Activated CD8-positive, alpha-beta memory T cell treated with anti-CD3 and anti-CD28 coated beads, Interleukin-2, amount 10 ng/mL, durations not matched to agents 7 days and 5 days (primary cell): ENCODE data around the gene RALY. TPM values are rescaled to one million over a fixed set of nuclear protein-coding genes. Genes with fewer than 3 reads are reported as not detected.

Experiments used
- ATAC-seq: fragments of 150-1000 bp; cut with Tn5 transposase; one replicate; pipeline ENCODE4 v1.10.0; 2021; ENCODE audit warnings: moderate library complexity
- CTCF ChIA-PET: fragments of 350-600 bp; sonication (Branson Sonifier 250); formaldehyde crosslinking; loops from one replicate; lab custom pipeline; 2021; ENCODE audit warnings: antibody characterized with exemption; lab: Charles Lee
- DNase-seq: peaks from one replicate; pipeline ENCODE4 v3.0.0-alpha.2; 2020
- H3K27ac Mint-ChIP-seq: one replicate; pipeline ENCODE4 v1.8.0; 2021; ENCODE audit warnings: mild to moderate bottlenecking, mixed read lengths
- H3K27me3 Mint-ChIP-seq: one replicate; pipeline ENCODE4 v1.8.0; 2021; ENCODE audit warnings: mixed read lengths
- H3K36me3 Mint-ChIP-seq: one replicate; pipeline ENCODE4 v1.8.0; 2021; ENCODE audit warnings: mild to moderate bottlenecking, mixed read lengths
- H3K4me1 Mint-ChIP-seq: one replicate; pipeline ENCODE4 v1.8.0; 2021; ENCODE audit warnings: mixed read lengths
- H3K4me3 Mint-ChIP-seq: one replicate; pipeline ENCODE4 v1.8.0; 2021; ENCODE audit warnings: mild to moderate bottlenecking, moderate library complexity, mixed read lengths
- H3K9me3 Mint-ChIP-seq: one replicate; pipeline ENCODE4 v1.8.0; 2022; ENCODE audit warnings: low read depth, mixed read lengths
- total RNA-seq, 2 experiments: library from RNA; stranded (reverse); gene quantifications; one replicate each; pipeline ENCODE4 v1.2.3, GENCODE V29; 2021

The RALY gene
- 100 to 1,000 TPM; 177 to 221 TPM for total RNA-seq

GRCh38 chr20:33993576-33994221, at the start of gene RALY:
Gene RALY (plus strand): TSS chr20:33993911. CDS start chr20:34072075, 78,164 bp downstream.
- H3K9me3 Mint-ChIP-seq, result no peaks in the 10 kb centered on the region
- peak within 1 kb of the TSS; percentile 98 for H3K27ac Mint-ChIP-seq
- H3K4me1 Mint-ChIP-seq, result peaks cover 59% of the 10 kb centered on the region
- DNase-seq, result peak; percentile 97
- peak; percentile 77 for ATAC-seq
- H3K36me3 Mint-ChIP-seq, result peaks cover 34% of the 10 kb centered on the region
- H3K4me3 Mint-ChIP-seq, result peak within 1 kb of the TSS; percentile 98
- CTCF ChIA-PET, result interaction anchor here (1.0 to 3.0 kb wide), 6 partner anchors 28 to 182 kb away, joined by 3 to 8 read pairs (median 4); partner anchors contain the start of gene EIF2S2
- no peaks in the 10 kb centered on the region for H3K27me3 Mint-ChIP-seq

GRCh38 chr20:33944914-33945313, 48.8 kb upstream of the RALY start:
- Mint-ChIP-seq H3K9me3 (peaks cover 7% of the 10 kb centered on the region), H3K4me3 (no peak overlapping the region), H3K27ac (no peak overlapping the region), H3K27me3 (no peaks in the 10 kb centered on the region), H3K36me3 (peaks cover 3% of the 10 kb centered on the region), H3K4me1 (no peaks in the 10 kb centered on the region)
- no peak for DNase-seq
- CTCF ChIA-PET, result no interaction called here
- ATAC-seq, result no peak

- no peak for ATAC-seq
- CTCF ChIA-PET, result interaction anchor here (1.3 kb wide), 1 partner anchor 123 kb away, joined by 3 read pairs; no protein-coding TSS in a partner anchor
- peaks cover 7% of the 10 kb centered on the region for H3K9me3 Mint-ChIP-seq
These were observed 48.2 kb upstream of the RALY start for GRCh38 chr20:33945391-33946081.

GRCh38 chr20:33947709-33948295, 45.9 kb upstream of the RALY start:
- Mint-ChIP-seq H3K9me3 (peaks cover 7% of the 10 kb centered on the region), H3K4me3 (no peak overlapping the region)
- CTCF ChIA-PET, result no interaction called here

More at GRCh38 chr20:33945391-33946081, 48.2 kb upstream of the RALY start:
- Mint-ChIP-seq H3K4me1 (no peaks in the 10 kb centered on the region), H3K36me3 (peaks cover 3% of the 10 kb centered on the region), H3K27me3 (no peaks in the 10 kb centered on the region), H3K27ac (no peak overlapping the region), H3K4me3 (no peak overlapping the region)
- no peak for DNase-seq

GRCh38 chr20:33948480-33948879, 45.2 kb upstream of the RALY start:
- H3K27ac Mint-ChIP-seq, result no peak overlapping the region
- H3K36me3 Mint-ChIP-seq, result peaks cover 3% of the 10 kb centered on the region
- H3K9me3 Mint-ChIP-seq, result peaks cover 7% of the 10 kb centered on the region
- H3K4me3 Mint-ChIP-seq, result no peak overlapping the region
- ATAC-seq, result no peak
- CTCF ChIA-PET, result no interaction called here
- no peaks in the 10 kb centered on the region for H3K4me1 Mint-ChIP-seq
- no peak for DNase-seq
- H3K27me3 Mint-ChIP-seq, result peaks cover 10% of the 10 kb centered on the region

More at GRCh38 chr20:33947709-33948295, 45.9 kb upstream of the RALY start:
- DNase-seq, result peak; percentile 60
- ATAC-seq, result peak; percentile 36
- Mint-ChIP-seq H3K27me3 (peaks cover 8% of the 10 kb centered on the region), H3K36me3 (peaks cover 3% of the 10 kb centered on the region), H3K4me1 (no peaks in the 10 kb centered on the region), H3K27ac (no peak overlapping the region)

- H3K36me3 Mint-ChIP-seq, result peaks cover 3% of the 10 kb centered on the region
- ATAC-seq (no peak), DNase-seq (no peak)
- no peak overlapping the region for H3K27ac Mint-ChIP-seq
- no peak overlapping the region for H3K4me3 Mint-ChIP-seq
- H3K9me3 Mint-ChIP-seq, result peaks cover 7% of the 10 kb centered on the region
- H3K27me3 Mint-ChIP-seq, result peaks cover 10% of the 10 kb centered on the region
- no peaks in the 10 kb centered on the region for H3K4me1 Mint-ChIP-seq
- CTCF ChIA-PET, result interaction anchor here (0.7 to 0.9 kb wide), 3 partner anchors 18 to 88 kb away, joined by 3 to 4 read pairs (median 3); no protein-coding TSS in a partner anchor
These were observed 42.5 kb upstream of the RALY start for GRCh38 chr20:33951171-33951570.

- no peak for DNase-seq
- CTCF ChIA-PET, result no interaction called here
- Mint-ChIP-seq H3K36me3 (no peaks in the 10 kb centered on the region), H3K9me3 (no peaks in the 10 kb centered on the region), H3K27me3 (peaks cover 10% of the 10 kb centered on the region), H3K4me1 (peaks cover 9% of the 10 kb centered on the region), H3K4me3 (no peak overlapping the region), H3K27ac (no peak overlapping the region)
- no peak for ATAC-seq
These were observed 39.2 kb upstream of the RALY start for GRCh38 chr20:33954504-33954903.

GRCh38 chr20:33963751-33964150, 30.0 kb upstream of the RALY start:
- no peak for ATAC-seq
- Mint-ChIP-seq H3K27me3 (peaks cover 6% of the 10 kb centered on the region), H3K27ac (no peak overlapping the region), H3K4me1 (peaks cover 2% of the 10 kb centered on the region), H3K4me3 (no peak overlapping the region), H3K9me3 (no peaks in the 10 kb centered on the region), H3K36me3 (peaks cover 1% of the 10 kb centered on the region)
- CTCF ChIA-PET, result no interaction called here
- no peak for DNase-seq

- no peak for ATAC-seq
- Mint-ChIP-seq H3K4me1 (peaks cover 6% of the 10 kb centered on the region), H3K36me3 (peaks cover 1% of the 10 kb centered on the region), H3K4me3 (no peak overlapping the region), H3K27ac (no peak overlapping the region), H3K27me3 (peaks cover 6% of the 10 kb centered on the region), H3K9me3 (no peaks in the 10 kb centered on the region)
- CTCF ChIA-PET, result no interaction called here
- DNase-seq, result no peak
These were observed 29.3 kb upstream of the RALY start for GRCh38 chr20:33964441-33964840.

- Mint-ChIP-seq H3K36me3 (peaks cover 1% of the 10 kb centered on the region), H3K27me3 (peaks cover 6% of the 10 kb centered on the region), H3K27ac (no peak overlapping the region), H3K4me3 (no peak overlapping the region), H3K9me3 (no peaks in the 10 kb centered on the region), H3K4me1 (peaks cover 6% of the 10 kb centered on the region)
- CTCF ChIA-PET, result interaction anchor here (1.1 kb wide), 1 partner anchor 13 kb away, joined by 4 read pairs; no protein-coding TSS in a partner anchor
- ATAC-seq (no peak), DNase-seq (no peak)
These were observed 26.6 kb upstream of the RALY start for GRCh38 chr20:33967126-33967525.

GRCh38 chr20:33969563-33969962, 24.1 kb upstream of the RALY start:
- DNase-seq, result no peak
- Mint-ChIP-seq H3K27ac (no peak overlapping the region), H3K36me3 (peaks cover 1% of the 10 kb centered on the region), H3K4me1 (peaks cover 6% of the 10 kb centered on the region), H3K4me3 (no peak overlapping the region), H3K27me3 (peaks cover 4% of the 10 kb centered on the region), H3K9me3 (no peaks in the 10 kb centered on the region)
- CTCF ChIA-PET, result interaction anchor here (1.0 to 1.3 kb wide), 2 partner anchors 19 to 54 kb away, joined by 3 to 4 read pairs; no protein-coding TSS in a partner anchor
- ATAC-seq, result no peak

- Mint-ChIP-seq H3K36me3 (peaks cover 1% of the 10 kb centered on the region), H3K9me3 (no peaks in the 10 kb centered on the region), H3K4me1 (peaks cover 6% of the 10 kb centered on the region), H3K27ac (no peak overlapping the region), H3K27me3 (peaks cover under 1% of the 10 kb centered on the region), H3K4me3 (no peak overlapping the region)
- ATAC-seq (no peak), DNase-seq (no peak)
- CTCF ChIA-PET, result no interaction called here
These were observed 23.5 kb upstream of the RALY start for GRCh38 chr20:33970229-33970628.

- DNase-seq (no peak), ATAC-seq (no peak)
- Mint-ChIP-seq H3K27me3 (no peaks in the 10 kb centered on the region), H3K36me3 (peaks cover 1% of the 10 kb centered on the region), H3K4me1 (peaks cover 6% of the 10 kb centered on the region), H3K9me3 (no peaks in the 10 kb centered on the region), H3K27ac (no peak overlapping the region), H3K4me3 (no peak overlapping the region)
- CTCF ChIA-PET, result no interaction called here
These were observed 22.4 kb upstream of the RALY start for GRCh38 chr20:33971147-33971975.
